ENCODE measurements around the gene OR2AG1.
A peak's percentile ranks its signal among the peaks of the same experiment; 100 is the strongest.

OR2AG1 gene, protein sequence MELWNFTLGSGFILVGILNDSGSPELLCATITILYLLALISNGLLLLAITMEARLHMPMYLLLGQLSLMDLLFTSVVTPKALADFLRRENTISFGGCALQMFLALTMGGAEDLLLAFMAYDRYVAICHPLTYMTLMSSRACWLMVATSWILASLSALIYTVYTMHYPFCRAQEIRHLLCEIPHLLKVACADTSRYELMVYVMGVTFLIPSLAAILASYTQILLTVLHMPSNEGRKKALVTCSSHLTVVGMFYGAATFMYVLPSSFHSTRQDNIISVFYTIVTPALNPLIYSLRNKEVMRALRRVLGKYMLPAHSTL

DNA sequence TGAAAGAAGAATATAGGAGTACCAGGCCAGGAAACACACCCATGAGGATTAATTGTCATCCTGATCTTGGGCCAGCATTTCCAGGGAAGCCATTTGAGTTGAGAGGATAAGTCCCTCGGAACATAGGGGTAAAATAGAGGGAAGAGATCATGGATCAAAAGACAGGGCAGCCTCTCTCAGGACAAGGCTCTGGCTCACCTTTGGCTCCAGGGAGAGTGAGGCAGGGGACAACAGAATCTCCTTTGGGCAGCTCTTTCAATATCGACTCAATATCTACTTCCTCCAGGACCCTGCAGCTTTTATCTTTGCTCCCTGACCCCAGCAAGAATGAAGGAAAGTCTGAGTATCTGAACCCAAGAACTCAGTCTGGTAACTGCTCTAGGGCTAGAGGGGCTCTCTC lies at the start of gene OR2AG1:
Gene OR2AG1 (plus strand): TSS at position 301 of the 400 bp plus-strand sequence. CDS start 2,018 bp downstream, outside the sequence.
- TF ChIP-seq, protein P1, sequence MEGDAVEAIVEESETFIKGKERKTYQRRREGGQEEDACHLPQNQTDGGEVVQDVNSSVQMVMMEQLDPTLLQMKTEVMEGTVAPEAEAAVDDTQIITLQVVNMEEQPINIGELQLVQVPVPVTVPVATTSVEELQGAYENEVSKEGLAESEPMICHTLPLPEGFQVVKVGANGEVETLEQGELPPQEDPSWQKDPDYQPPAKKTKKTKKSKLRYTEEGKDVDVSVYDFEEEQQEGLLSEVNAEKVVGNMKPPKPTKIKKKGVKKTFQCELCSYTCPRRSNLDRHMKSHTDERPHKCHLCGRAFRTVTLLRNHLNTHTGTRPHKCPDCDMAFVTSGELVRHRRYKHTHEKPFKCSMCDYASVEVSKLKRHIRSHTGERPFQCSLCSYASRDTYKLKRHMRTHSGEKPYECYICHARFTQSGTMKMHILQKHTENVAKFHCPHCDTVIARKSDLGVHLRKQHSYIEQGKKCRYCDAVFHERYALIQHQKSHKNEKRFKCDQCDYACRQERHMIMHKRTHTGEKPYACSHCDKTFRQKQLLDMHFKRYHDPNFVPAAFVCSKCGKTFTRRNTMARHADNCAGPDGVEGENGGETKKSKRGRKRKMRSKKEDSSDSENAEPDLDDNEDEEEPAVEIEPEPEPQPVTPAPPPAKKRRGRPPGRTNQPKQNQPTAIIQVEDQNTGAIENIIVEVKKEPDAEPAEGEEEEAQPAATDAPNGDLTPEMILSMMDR (IDR thresholded peaks at IDR 0.05; ENCODE audit: low read depth, low read length) = no peak
- no peak for DNase-seq (ENCODE audit: extremely low read depth, low read depth)

DNA sequence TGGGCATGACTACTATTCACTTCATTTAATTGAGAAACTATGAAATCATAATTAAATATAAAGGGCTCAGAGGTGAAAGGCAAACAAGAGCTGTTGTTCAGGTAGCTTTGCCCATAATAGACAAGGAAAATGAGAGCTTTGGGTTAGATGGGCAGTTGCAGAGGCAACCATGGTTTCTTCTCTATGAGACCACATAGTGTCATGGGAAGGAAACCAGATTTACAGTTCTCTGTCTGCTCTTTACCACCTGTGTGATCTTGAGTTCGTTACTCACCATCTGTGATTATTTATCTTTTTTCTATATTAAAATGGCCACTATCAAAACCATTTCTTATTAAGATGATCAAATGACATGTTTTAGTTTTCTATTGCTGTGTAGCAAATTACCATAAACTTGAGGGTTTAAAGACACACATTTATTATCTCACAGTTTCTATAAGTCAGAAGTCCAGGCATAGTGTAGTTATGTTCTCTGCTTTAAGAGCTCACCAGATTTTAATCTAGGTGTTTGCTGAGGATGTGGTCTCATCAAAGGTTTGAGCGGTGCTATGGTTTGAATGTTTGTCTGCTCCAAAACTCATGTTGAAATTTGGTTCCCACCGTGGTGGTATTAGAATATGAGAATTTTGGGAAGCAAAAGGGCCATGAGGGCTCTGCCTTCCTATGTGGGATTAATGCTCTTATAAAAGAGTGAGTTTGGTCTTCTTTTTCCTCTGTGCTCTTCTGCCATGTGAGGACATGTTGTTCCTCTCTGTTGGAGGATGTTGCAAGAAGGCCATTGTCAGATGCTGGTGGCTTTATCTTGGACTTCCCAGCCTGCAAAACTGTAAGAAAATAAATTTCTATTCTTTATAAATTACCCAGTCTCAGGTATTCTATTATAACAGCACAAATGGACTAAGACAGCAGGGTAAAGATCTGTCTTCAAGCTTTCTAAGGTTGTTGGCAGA lies 49.2 kb upstream of the OR2AG1 start:
- TF ChIP-seq, protein P1 (IDR thresholded peaks at IDR 0.05; ENCODE audit: low read depth, low read length) = no peak
- DNase-seq (ENCODE audit: extremely low read depth, low read depth) = no peak

DNA sequence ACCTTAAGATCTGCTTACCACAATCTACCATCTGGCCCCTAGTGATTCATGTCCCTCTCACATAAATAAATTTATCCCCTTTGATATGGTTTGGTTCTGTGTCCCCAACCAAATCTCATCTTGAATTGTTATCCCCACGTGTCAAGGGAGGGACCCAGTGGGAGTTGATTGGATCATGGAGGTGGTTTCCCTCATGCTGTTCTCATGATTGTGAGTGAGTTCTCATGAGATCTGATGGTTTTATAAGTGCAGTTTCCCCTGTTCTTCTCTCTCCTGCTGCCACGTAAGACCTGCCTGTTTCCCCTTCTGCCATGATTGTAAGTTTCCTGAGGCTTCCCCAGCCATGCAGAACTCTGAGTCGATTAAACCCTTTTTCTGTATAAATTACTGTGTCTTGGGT lies 48.2 kb upstream of the OR2AG1 start:
- TF ChIP-seq, protein P1 (IDR thresholded peaks at IDR 0.05; ENCODE audit: low read depth, low read length) = no peak

DNA sequence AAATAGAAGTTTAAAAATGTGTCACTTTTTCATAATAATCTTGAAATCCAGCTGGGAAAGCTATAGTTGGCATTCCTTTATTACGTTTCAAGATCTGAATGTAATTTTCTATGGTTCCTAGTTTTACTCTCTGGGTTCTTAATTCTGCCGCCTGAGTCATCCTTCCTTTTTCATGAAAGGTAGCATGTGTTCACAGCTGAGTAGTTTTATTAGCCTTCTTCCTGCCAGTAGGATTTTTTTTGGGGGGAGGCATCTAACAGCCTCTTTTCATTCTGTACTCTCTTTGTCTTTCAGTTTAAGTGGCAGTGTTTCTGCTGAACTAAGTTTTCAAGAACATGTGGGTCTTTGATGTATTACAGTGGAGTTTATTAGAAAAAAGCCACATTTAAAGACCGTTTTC lies 47.5 kb upstream of the OR2AG1 start:
- TF ChIP-seq, protein P1 (IDR thresholded peaks at IDR 0.05; ENCODE audit: low read depth, low read length) = no peak
- DNase-seq (ENCODE audit: extremely low read depth, low read depth) = no peak

More for the DNA sequence above, 48.2 kb upstream of the OR2AG1 start:
- no peak for DNase-seq (ENCODE audit: extremely low read depth, low read depth)

DNA sequence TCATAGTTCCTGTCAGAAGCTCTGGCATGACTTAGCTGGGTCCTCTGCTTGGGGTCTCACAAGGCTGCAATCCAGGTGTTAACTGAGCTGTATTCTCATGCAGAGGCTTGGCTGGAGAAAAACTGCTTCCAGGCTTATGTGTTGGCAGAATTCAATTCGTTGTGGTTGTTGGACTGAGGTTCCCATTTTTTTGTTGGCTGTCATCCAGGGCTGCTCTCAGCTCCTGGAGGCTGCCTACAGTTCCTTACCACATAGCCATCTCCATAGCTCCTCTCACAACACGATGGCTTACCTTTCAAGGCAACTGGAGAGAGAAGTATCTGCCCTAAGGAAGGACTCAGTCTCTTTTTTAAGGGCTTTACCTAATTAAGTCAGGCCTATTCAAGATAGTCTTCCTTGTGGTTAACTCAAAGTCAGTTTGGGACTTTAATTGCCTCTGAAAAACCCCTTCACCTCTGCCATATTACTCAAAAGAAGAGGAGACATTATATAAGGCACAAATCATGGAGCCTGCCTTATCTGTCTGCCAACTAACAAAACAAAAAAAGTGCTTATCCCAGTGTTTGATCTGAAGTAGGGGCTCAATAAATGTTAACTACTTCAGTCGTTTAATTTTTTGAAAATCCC lies 46.2 kb upstream of the OR2AG1 start:
- DNase-seq (ENCODE audit: extremely low read depth, low read depth) = no peak
- TF ChIP-seq, protein P1 (IDR thresholded peaks at IDR 0.05; ENCODE audit: low read depth, low read length) = no peak

DNA sequence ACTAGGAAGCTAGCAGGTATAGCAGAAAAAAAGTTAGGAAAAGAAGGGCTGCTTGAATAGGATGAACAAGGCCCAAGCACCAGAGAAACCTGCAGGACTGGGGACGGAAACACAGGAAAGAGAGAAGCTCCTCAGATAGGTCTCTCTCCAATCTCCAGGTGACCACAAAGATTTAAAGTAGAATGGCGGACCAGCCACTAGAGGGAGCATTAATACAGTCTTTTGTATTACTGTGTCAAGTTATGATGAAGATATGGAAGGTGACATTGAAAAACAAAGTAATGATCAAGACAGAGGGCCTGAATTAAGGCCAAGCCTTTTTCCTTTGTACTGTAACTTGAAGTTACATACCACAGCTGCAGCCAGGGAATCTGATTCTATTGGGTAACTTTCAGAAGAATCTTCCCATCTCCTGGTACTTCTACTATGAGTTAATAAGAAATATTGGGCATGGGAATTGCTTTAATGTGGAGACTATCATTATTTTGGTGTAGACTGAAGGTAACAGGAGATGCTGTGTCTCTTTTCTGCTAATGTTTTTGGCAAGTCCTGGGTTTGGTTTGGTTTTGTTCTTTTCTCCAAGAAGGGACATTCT lies 44.9 kb upstream of the OR2AG1 start:
- TF ChIP-seq, protein P1 (IDR thresholded peaks at IDR 0.05; ENCODE audit: low read depth, low read length) = peak; percentile 64
- no peak for DNase-seq (ENCODE audit: extremely low read depth, low read depth)

All from AG09319 (cell line).